BLaER1 treated with 17β-estradiol and CSF1 and Interleukin-3, amounts not matched to agents 10 nM and 100 nM (cell line): ENCODE results near the gene DLGAP1.

Experiments used
- H3K27ac ChIP-seq, 11 experiments: shearing (Covaris generic); formaldehyde crosslinking; 2 replicates each; pipeline ENCODE4 v1.8.1; 2022
- H3K27me3 ChIP-seq, 11 experiments: shearing (Covaris generic); formaldehyde crosslinking; 2 replicates each; pipeline ENCODE4 v1.8.1; 2022
- H3K36me3 ChIP-seq, 11 experiments: shearing (Covaris generic); formaldehyde crosslinking; 2 replicates each; pipeline ENCODE4 v1.8.1; 2022
- H3K4me1 ChIP-seq, 10 experiments: shearing (Covaris generic); formaldehyde crosslinking; 2 replicates each; pipeline ENCODE4 v1.8.1; 2022
- H3K4me2 ChIP-seq, 11 experiments: shearing (Covaris generic); formaldehyde crosslinking; 2 replicates each; pipeline ENCODE4 v1.8.1; 2022
- H3K4me3 ChIP-seq, 10 experiments: shearing (Covaris generic); formaldehyde crosslinking; 2 replicates each; pipeline ENCODE4 v1.8.1; 2022
- H3K9ac ChIP-seq, 11 experiments: shearing (Covaris generic); formaldehyde crosslinking; 2 replicates each; pipeline ENCODE4 v1.8.1; 2022
- H3K9me3 ChIP-seq, 11 experiments: shearing (Covaris generic); formaldehyde crosslinking; replicated peaks in 1 of 11; 2 replicates each; pipeline ENCODE4 v1.8.1; 2022
- H4K20me1 ChIP-seq, 11 experiments: shearing (Covaris generic); formaldehyde crosslinking; 2 replicates each; pipeline ENCODE4 v1.8.1; 2022
- Cebpa-rat ChIP-seq, 11 experiments: shearing (Covaris generic); IDR thresholded peaks; 2 replicates each; pipeline ENCODE4 v1.8.1; 2022

Gene DLGAP1

DNA sequence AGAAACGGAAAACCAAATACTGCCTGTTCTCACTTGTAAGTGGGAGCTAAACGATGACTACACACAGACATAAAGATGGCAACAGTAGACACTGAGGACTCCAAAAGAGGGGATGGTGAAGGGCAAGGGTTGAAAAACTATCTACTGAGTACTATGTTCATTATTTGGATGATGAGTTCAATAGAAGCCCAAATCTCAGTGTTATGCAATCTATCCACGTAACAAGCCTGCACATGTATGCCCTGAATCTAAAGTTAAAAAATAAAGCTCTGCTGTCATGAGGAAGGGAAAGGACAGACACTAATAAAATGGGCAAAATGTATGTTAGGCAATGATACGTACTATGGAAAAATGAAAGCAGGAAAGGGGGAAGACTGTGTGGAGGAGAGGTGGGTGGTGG is 629.1 kb downstream of the DLGAP1 start:
- no peak overlapping the region for H3K27ac ChIP-seq
- peaks cover 0 to 11% (median 8%) of the 10 kb centered on the region in 10 experiments; a peak in 12 of 20 replicates for H3K4me1 ChIP-seq
- no peak overlapping the region for H3K4me2 ChIP-seq
- H3K36me3 ChIP-seq: no peaks in the 10 kb centered on the region
- no peaks in the 10 kb centered on the region for H3K27me3 ChIP-seq
- no peak overlapping the region for H3K9ac ChIP-seq
- peaks cover 0 to 7% (median 0%) of the 10 kb centered on the region in 11 experiments; a peak in 4 of 22 replicates for H3K9me3 ChIP-seq
- H3K4me3 ChIP-seq: no peak overlapping the region
- TF ChIP-seq Cebpa-rat (IDR thresholded peaks at IDR 0.05): no peak
- H4K20me1 ChIP-seq: no peaks in the 10 kb centered on the region

DNA sequence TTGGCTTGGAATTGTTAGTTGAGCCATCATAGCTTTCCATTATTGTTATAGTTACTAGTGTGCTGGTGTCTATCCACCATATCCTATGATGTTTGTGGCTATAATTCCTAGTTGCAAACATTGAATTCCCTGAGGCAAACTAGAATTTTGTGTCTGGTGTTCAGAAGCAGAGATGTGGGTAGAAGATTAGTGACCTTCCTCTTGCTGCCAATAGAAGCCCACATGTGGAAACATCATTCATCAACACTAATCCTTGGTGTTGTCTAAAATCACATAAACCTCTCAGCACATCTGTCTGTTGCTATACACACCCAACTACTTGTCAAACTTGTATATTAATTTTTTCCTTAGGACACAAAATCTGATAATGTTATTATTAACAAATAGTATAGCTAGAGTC is 631.0 kb downstream of the DLGAP1 start:
- TF ChIP-seq Cebpa-rat (IDR thresholded peaks at IDR 0.05): no peak
- Histone ChIP-seq H3K27ac (no peak overlapping the region), H3K9ac (no peak overlapping the region), H3K9me3 (peaks cover 0 to 7% (median 0%) of the 10 kb centered on the region in 11 experiments; a peak in 4 of 22 replicates), H3K4me3 (no peak overlapping the region), H3K27me3 (no peaks in the 10 kb centered on the region), H3K4me2 (no peak overlapping the region), H4K20me1 (no peaks in the 10 kb centered on the region), H3K4me1 (peaks cover 0 to 11% (median 8%) of the 10 kb centered on the region in 10 experiments; a peak in 12 of 20 replicates), H3K36me3 (no peaks in the 10 kb centered on the region)

DNA sequence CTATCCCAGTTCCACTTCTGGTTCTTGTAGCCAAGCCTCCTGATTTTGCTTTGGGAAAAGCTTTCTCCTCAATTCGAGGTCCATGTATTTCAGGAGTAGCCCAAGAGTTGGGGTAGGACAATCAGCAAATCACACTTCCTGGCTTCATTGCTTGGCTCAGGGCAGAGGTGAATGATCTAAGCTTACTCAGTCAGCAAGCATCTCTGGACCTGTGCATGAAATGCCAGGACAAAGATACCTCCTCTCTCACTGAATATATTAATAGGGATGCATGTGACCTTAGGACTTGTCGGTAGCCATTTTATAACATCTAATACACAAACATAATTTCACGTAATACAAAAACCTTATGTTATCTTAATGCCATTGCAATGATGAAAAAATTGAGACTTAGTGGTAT is 632.0 kb downstream of the DLGAP1 start:
- Histone ChIP-seq H3K4me2 (no peak overlapping the region), H3K4me3 (no peak overlapping the region), H3K4me1 (peaks cover 0 to 11% (median 8%) of the 10 kb centered on the region in 10 experiments; a peak in 12 of 20 replicates), H3K9me3 (peaks cover 0 to 7% (median 0%) of the 10 kb centered on the region in 11 experiments; a peak in 4 of 22 replicates), H3K9ac (no peak overlapping the region), H3K27me3 (no peaks in the 10 kb centered on the region), H3K27ac (no peak overlapping the region), H4K20me1 (no peaks in the 10 kb centered on the region), H3K36me3 (no peaks in the 10 kb centered on the region)
- TF ChIP-seq Cebpa-rat (IDR thresholded peaks at IDR 0.05): no peak

DNA sequence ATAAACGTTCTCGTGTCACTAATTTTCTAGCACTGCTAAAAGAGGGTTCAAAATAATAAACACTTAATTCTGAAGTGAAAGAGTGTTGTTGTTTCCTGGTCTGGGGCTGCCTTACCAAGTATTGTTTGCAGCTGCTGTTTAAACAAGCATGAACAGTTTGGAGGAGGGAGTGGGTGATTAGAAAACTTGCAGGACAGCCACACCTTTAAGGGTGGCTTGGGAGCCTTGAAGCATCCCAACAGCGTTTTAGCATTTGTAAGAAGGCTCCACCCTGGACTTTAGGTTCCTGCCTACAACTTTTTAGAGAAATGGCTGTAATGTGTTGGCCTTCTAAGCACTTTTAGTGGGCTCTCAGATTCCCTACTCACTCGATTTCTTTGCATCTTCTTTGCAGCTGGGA is 633.6 kb downstream of the DLGAP1 start:
- H3K4me1 ChIP-seq: no peaks in the 10 kb centered on the region; a peak in 1 of 20 replicates
- no peak overlapping the region for H3K27ac ChIP-seq
- H4K20me1 ChIP-seq: no peaks in the 10 kb centered on the region
- no peak overlapping the region for H3K4me3 ChIP-seq
- no peaks in the 10 kb centered on the region for H3K27me3 ChIP-seq
- H3K9me3 ChIP-seq: peaks cover 0 to 7% (median 0%) of the 10 kb centered on the region in 11 experiments; a peak in 4 of 22 replicates
- H3K36me3 ChIP-seq: no peaks in the 10 kb centered on the region
- no peak overlapping the region for H3K4me2 ChIP-seq
- no peak for TF ChIP-seq Cebpa-rat (IDR thresholded peaks at IDR 0.05)
- H3K9ac ChIP-seq: no peak overlapping the region

- H3K4me3 ChIP-seq: no peak overlapping the region
- no peak overlapping the region for H3K9ac ChIP-seq
- no peak for TF ChIP-seq Cebpa-rat (IDR thresholded peaks at IDR 0.05)
- H3K36me3 ChIP-seq: no peaks in the 10 kb centered on the region
- no peaks in the 10 kb centered on the region for H4K20me1 ChIP-seq
- H3K27ac ChIP-seq: no peak overlapping the region
- no peaks in the 10 kb centered on the region for H3K4me1 ChIP-seq
- H3K4me2 ChIP-seq: no peak overlapping the region
- no peaks in the 10 kb centered on the region for H3K9me3 ChIP-seq
- no peaks in the 10 kb centered on the region for H3K27me3 ChIP-seq
These were observed 635.1 kb downstream of the DLGAP1 start for GRCh38 chr18:3819961-3820360.

DNA sequence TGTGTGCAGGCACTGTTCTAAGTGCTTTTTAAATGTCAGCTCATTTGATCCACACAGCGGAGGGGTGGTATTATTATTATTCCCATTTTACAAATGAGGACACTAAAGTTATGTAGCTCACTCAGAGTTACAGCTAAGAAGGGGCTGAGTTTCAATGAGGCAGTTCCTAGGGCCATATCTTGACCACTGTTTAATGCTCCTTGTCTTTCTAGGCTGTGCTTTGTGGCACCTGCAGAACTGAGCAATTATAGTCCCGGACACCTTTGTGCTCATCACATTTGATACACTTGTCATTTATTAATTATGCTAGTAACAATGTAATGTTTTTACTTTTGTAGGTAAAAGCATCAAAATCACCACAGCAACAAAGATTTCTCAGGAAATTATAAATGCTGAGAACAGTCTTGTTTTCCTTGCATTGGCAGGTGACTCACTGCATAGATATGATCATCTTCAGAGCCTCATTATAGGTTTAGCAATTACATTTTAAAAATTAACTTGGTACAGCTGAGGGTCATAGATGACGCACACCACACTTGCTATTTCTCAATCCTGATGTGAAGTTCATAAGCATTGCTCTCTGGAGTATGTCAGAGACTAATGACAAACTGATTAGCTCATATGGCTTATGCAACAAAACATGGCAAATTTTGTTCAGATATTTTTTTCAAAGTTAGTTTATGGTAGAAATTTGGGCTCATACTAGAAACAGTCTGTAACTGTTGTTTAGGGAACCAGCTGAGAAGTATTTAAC is 638.3 kb downstream of the DLGAP1 start:
- no peaks in the 10 kb centered on the region for H4K20me1 ChIP-seq
- no peaks in the 10 kb centered on the region for H3K9me3 ChIP-seq
- no peak overlapping the region for H3K27ac ChIP-seq
- H3K4me3 ChIP-seq: no peak overlapping the region
- no peaks in the 10 kb centered on the region for H3K27me3 ChIP-seq
- no peaks in the 10 kb centered on the region for H3K4me1 ChIP-seq
- TF ChIP-seq Cebpa-rat (IDR thresholded peaks at IDR 0.05): no peak
- no peak overlapping the region for H3K4me2 ChIP-seq
- H3K9ac ChIP-seq: no peak overlapping the region
- no peaks in the 10 kb centered on the region for H3K36me3 ChIP-seq

- Histone ChIP-seq H3K4me1 (no peaks in the 10 kb centered on the region), H3K4me3 (no peak overlapping the region), H3K27ac (no peak overlapping the region), H3K4me2 (no peak overlapping the region), H3K9me3 (no peaks in the 10 kb centered on the region), H3K9ac (no peak overlapping the region), H3K27me3 (no peaks in the 10 kb centered on the region), H3K36me3 (no peaks in the 10 kb centered on the region), H4K20me1 (no peaks in the 10 kb centered on the region)
- TF ChIP-seq Cebpa-rat (IDR thresholded peaks at IDR 0.05): no peak
These were observed 639.1 kb downstream of the DLGAP1 start for GRCh38 chr18:3815991-3816390.

DNA sequence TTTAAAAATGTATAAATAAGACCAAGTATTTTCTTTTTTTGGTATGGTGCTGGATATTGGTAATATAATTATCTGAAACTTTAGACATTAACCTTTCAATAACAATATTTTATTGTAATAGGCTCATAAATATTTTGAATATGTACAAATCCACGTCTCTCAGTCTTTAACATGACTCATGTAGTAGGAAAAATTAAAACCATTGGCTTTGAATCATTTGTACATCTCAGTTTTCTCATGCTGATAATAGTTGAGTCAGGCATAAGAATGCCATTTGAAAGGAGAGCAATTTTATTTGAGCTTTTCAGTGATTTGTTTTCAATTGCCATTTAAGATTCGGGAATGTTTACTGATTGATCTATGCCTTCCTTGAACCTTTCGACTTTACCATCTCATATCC is 640.3 kb downstream of the DLGAP1 start:
- Histone ChIP-seq H3K4me3 (no peak overlapping the region), H3K27ac (no peak overlapping the region), H3K36me3 (no peaks in the 10 kb centered on the region), H3K4me1 (no peaks in the 10 kb centered on the region), H4K20me1 (no peaks in the 10 kb centered on the region), H3K9ac (no peak overlapping the region), H3K4me2 (no peak overlapping the region), H3K9me3 (no peaks in the 10 kb centered on the region), H3K27me3 (no peaks in the 10 kb centered on the region)
- TF ChIP-seq Cebpa-rat (IDR thresholded peaks at IDR 0.05): no peak

DNA sequence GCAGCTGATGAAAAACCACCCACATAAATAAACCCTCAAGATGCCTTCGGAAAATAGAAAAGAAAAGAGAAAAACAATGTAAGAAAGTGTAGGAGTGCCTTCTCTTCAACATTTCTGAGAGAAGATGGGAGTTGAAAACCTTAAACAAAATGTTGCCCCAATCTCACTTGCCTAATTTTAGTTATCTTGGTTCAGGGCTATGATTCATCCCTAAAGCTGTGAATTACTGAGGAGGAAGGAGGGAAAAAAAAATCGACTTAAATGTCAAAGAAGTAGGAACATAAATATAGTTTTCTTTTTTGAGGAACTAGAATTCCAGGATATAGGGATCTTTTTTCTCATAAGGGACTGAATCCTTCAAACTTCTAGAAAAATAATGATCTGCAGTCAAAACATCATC is 644.8 kb downstream of the DLGAP1 start:
- H3K27ac ChIP-seq: no peak overlapping the region
- no peaks in the 10 kb centered on the region for H4K20me1 ChIP-seq
- no peak overlapping the region for H3K9ac ChIP-seq
- no peaks in the 10 kb centered on the region for H3K27me3 ChIP-seq
- H3K36me3 ChIP-seq: no peaks in the 10 kb centered on the region
- no peak overlapping the region for H3K4me3 ChIP-seq
- no peak overlapping the region for H3K4me2 ChIP-seq
- no peaks in the 10 kb centered on the region for H3K4me1 ChIP-seq
- TF ChIP-seq Cebpa-rat (IDR thresholded peaks at IDR 0.05): no peak
- H3K9me3 ChIP-seq: no peaks in the 10 kb centered on the region
